ENCODE measurements around the gene CALM1.
"Not testable (repeated sequence)": the region's sequence is repeated elsewhere in the genome, so short reads cannot be mapped to it uniquely, and the experiment has no call there.

The CALM1 gene

DNA sequence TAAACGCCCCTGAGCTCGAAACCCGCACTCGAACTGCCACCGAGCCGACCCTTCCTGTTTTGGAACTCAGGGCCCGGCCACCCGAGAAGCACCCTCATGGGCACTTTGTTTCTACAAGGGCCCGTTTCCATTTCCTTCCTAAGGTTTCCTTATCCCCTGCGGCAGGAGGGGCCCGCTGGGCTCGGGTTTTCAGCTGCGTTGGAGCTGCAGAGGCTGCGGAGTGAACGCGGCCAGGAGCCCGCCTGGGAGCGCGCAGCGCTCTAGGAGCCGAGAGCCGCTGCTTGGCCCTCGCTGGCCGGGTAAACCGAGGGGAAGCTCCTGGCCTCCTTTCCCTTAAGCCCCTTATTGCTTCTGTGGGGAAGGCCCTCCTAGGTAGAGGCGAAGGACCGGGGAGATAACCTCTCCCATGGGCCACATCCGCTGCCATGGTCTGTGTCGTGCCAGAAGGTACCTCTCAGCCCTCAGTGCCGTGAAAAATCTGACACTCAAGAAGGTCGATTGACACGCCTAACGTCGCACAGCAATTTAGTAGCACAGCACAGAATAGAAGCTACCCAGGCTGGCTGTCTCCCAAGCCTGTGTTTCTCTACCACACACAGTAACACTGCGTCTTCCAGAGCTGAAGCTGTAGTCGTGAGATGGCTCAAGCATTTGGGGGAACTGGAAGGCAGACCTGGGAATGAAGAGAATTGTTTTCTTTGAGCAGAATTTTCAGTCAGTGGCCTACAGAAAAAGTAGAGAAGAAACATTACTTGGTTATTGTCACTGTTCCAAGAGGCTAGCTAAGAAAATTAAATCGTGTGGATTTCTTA is 12.9 kb upstream of the CALM1 start:
- peak; percentile 29 for DNase-seq

GRCh38 chr14:90384543-90384911 is 12.3 kb upstream of the CALM1 start:
- no peak for DNase-seq

DNA sequence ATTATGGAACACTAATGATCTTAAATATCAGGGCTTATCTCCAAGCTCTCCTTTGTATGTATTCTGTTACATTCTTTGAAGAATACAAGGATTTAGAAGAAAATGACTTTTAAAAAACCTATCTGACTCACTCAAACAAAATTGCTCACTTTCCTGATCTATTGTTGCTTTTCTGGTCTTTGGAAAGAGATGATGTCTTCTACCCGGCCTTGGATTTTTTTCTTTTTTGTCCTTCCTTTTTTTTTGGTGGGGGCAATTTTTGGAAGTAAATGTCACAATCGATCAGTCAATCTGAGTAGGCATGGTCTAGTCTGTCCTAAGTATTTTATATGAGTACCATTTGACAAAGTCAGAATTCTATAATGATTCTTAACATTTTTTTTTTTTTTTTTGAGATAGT is 10.5 kb upstream of the CALM1 start:
- DNase-seq: no peak

DNA sequence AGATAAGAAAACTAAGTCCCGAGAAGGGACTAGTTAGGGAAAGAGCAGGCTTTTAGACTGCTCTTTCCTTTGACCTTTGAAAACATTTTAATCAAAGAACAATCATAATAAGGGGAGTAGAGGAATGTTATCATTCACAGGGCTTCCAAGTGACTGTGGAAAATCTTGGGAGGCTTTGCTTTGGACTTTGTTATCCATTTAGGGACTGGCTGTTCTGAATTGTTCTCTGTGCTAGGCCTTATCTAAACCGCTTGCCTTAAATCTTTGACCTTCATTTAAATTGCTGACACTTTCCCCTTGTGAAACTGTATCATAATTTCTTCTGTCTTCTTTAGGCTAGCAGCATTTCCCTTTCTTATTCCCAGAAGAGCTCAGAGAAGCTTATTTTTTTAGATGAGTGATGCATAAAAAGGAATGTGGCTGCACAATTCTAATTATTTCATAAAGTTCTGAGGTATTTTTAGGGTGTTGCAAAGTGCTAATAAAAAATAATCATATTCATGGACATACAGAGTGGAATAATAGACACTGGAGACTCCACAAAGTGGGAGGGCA is 9.5 kb upstream of the CALM1 start:
- no peak for DNase-seq

DNA sequence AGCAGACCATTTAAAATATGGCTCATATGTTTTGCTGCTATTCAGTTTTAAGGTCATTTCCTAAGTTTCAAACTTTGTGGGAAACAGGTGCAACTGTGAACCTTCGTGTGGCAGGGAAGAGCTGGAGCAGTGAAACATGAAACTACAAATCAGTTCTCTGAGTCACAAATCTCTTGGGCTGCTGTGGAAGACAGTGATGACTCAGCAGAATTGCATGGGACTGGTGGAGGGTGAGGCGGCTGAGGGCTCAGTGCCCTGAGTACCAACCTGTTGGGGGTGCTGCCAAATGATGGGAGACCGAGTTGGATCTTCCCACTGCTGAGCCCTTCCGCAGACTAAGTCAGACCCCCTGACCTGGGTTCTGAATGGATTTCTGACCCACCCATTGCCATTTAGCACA is 8.4 kb upstream of the CALM1 start:
- DNase-seq: no peak

- DNase-seq: no peak
These were observed 7.8 kb upstream of the CALM1 start for GRCh38 chr14:90388982-90389381.

GRCh38 chr14:90393966-90394365 is 2.9 kb upstream of the CALM1 start:
- no peak for DNase-seq

- DNase-seq: not testable (repeated sequence)
These were observed 2.0 kb upstream of the CALM1 start for GRCh38 chr14:90394782-90395181.

DNA sequence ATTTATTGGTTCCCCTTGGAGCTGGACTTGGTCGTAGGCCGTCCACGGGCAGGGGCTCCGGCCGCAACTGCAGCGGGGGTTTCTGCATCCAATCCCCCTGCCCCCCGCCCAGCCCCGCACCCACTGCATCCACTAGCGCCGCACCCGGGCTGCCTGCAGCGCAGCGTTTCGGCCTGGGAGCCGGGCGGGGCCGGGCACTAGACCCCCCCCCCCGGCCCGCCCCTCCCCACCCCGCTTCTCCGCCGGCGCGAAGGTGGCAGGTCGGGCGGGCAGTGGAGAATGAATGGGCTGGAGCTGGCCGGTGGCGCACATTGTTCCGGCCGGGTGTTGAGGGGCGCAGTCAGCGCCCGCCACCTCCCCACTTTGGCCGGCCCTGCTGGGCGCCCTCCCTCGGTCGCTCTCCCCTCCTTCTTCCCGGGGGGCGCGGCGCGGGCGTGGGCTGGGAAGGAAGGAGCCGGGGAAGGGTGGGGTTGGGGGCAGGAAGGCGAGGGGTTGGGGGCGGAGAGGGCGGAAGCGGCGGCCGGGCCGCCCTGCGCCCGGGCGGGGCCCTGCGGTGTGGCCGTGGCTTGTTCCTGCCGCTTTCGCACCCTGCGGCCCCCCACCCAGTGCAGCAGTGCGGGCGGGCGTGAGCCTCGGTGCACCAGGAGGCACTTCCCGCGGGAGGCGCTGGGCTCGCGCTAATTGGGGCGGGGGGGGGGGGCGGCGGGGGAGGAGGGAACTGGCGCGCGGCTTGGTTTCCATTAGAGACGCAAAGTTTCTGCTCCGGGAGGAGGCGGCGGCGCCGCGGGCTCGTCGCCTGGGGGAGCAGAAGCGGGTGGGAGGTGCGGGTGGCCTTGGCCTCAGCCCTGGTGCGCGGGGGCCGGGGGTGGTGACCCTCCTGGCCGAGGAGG is 841 bp downstream of the CALM1 start:
- peak; percentile 36 for DNase-seq

DNA sequence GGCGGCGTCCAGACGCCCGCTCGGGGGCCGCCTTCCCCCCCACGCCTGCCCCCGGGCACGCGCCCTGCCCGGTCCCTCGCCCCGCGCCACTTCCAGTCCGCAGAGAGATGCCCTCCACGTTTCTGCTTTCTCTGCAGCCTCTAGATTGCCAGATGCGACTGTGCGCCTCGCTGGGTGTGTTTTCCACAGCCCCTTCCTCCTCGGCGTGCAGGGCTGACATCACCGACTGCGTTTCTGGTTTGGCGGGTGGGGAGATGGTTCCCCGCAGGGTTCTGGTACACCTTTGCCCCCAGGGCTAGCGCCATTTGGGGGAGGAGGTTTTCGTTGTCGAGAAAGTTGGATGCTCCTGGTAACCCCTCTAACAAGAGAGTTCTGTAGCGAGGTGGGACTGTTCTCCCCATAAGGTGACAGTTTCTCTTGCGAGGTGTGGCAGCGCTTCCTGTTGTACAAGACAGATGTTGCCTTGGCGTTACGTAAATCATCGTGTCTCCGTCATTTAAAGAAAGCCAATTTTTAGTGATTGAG is 1.5 kb downstream of the CALM1 start:
- DNase-seq: peak; percentile 26

DNA sequence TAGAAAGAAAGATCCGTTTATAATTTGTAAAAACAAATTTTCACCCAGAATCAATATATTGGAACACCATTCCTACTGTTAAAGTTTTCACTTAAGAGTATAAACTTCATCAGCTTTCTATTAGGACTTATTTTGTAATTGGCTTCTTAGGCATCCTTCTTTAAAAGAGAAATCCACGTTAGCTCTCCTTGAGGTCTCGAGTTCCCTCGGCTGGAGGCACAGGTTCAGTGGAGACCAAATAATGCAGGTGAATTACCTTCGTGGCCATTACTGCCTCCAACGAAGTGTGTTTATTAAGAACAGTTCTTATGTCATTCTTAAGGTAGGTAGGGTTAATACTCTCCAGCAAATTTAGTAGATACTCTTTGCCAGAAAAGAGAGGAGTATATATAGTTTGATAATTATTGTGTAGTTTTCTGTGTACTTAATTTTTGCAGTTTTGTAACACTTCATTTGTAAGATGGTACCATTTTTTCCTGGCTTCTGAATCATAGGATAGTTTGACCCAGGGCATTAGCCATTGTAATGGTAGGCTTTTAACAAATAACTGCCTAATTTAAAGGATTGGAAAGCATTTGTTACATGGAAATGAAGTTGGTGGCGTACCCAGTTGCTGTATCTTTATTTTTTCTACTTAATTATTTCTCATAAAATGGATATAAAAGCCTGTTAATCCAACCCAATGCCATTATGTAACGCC is 2.2 kb downstream of the CALM1 start:
- DNase-seq: no peak

DNA sequence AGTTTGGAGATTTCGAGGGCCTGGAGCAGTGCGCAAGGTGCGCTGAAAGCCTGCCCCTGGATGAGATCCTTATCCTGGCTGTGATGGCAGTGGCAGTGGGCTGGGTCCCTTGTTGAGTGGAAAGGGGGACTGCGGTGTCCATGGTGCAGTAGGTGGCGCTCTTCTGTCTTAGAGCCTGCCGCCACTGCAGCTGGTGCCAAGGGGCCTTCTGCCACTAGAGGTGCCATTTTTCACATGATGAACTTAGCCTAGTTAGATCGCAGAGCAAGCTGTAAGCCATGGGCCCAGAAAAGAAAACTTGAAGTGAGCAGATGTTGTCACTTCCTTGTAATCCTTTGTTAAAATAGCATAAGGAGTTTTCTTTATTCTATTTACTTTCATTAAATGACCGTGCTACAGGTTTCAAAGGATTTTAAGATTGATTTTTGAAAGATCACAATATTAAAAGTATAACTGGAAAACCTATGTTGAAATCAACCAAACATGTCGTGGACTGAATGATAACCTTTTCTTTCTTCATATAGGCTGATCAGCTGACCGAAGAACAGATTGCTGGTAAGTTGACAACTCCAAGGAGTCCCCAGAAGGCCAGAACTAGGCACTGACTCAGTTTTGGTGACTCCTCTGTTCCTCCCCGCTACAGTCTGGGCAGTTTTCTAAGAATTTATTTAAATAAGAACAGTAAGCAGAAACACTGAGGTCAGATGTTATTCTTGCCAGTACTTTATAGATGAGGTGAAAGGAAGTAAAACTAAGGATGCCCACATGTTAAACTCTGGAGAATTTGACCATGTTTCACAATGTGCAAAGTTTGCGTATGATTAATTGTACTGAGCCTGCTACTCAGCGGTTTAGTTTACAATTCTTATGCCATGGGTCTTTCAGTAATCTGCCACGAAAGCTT is 3.0 kb downstream of the CALM1 start:
- peak; percentile 76 for DNase-seq

DNA sequence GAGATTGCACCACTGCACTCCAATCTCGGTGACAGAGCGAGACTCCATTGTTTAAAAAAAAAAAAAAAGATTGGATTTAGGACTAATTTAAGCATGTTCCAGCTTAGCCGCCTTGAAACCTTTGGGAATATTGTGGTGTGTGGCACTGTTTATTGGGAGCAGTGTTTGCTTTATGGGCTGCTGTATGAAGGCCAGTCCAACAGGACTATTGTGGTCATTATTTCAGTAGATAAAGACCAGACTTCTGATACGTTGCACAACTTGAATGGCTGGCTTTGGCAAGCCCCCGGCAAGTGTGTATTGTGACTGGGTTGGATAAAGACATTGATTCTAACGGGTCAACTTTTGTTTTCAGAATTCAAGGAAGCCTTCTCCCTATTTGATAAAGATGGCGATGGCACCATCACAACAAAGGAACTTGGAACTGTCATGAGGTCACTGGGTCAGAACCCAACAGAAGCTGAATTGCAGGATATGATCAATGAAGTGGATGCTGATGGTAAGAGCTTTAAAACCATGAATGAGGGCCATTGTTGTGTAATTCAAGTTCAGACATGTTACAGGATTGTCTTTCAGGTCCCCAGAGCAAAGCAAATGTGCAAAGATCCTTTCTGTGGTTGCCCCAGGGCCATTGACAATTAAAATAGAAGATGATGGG is 4.2 kb downstream of the CALM1 start:
- no peak for DNase-seq

DNA sequence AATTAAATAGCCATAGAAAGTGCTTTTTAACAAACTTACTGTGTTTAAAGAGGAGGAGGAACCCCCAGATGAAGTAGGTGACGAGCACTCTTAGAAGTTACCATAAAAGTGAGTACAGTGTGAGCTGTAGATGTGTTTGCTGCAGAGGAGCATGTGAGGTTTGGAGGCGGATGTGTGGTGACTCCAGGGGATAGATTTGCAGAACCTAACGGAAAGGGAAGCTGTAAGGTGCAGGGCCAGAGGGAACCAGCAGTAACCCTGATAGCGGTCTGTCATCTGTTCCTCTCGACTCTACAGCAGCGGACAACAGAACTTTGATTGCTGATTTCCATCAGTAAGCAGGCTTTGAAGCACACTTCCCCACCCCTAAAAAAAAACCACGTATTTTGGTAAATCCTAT is 5.2 kb downstream of the CALM1 start:
- DNase-seq: no peak

- no peak for DNase-seq
These were observed 6.2 kb downstream of the CALM1 start for GRCh38 chr14:90403065-90403464.

DNA sequence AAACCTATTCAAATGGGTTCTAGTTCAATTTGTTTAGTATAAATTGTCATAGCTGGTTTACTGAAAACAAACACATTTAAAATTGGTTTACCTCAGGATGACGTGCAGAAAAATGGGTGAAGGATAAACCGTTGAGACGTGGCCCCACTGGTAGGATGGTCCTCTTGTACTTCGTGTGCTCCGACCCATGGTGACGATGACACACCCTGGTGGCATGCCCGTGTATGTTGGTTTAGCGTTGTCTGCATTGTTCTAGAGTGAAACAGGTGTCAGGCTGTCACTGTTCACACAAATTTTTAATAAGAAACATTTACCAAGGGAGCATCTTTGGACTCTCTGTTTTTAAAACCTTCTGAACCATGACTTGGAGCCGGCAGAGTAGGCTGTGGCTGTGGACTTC is 8.3 kb downstream of the CALM1 start:
- no peak for DNase-seq

GRCh38 chr14:90405755-90406154 is 8.9 kb downstream of the CALM1 start:
- no peak for DNase-seq

DNA sequence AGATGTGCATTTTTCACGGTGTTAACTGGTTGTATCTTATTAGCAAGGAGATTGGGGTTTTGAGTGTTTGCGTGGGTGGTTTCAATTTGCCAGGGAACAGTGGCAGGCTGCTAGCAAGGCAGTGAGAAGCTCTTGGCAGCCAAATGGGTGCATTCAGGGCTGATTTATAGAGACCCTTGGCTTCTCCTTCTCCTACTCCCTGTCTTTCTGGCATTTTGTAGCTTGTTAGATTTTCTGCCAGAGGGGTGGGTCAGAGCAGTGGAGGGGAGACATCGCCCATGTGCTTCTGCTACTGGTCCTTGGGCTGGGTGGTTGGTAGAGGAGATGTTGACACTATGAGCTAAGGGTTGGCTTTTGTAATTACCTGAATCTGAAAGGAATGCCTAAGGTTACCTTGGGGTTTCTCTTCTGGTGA is 9.6 kb downstream of the CALM1 start:
- no peak for DNase-seq

DNA sequence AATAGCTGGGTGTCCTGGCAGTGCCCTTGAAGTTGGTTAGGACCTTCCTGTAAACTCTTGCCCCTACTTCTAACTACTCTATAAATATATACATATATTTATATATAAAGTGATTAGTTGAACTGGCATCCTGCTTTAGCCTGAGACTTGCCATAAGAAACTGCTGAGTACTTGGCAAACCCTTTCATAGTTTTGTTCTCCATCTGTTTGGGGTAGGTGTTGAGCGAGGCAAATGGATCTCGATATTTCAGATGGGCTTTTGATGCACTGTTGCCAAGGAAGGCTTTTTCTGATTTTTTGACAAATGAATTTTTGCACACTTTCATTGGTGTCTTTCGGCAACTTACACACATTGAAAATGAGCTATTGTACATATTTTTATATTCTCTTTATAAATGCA is 10.4 kb downstream of the CALM1 start:
- no peak for DNase-seq

GRCh38 chr14:90408713-90409112 is 11.9 kb downstream of the CALM1 start:
- no peak for DNase-seq

GRCh38 chr14:90409209-90409730 is 12.4 kb downstream of the CALM1 start:
- DNase-seq: no peak

All from activated T-cell treated with anti-CD3 and anti-CD28 coated beads for 4 hours (primary cell).